Measurements from ENCODE around the gene SDHC.

SDHC gene

DNA sequence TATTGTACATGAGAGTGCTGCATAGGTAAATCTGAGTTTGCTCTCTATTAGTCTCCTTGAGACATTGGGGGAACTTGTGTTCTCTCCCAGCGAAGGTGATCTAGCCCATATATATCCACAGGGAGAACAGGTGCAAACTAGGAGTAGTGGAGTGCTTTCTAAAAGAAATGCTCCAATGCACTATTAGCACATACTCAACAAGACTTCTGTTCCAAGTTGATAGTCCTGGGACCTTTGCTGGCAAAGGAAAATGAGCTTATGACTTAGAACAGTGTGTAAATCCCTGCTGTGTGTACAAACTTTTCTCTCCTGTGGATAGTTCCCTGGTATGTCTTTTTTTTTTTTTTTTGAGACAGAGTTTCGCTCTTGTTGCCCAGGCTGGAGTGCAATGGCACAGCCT lies 28.0 kb downstream of the SDHC start:
- Histone ChIP-seq H3K4me1 (ENCODE audit: insufficient read depth, poor library complexity, severe bottlenecking) (no peaks in the 10 kb centered on the region), H3K4me3 (ENCODE audit: severe bottlenecking) (no peak overlapping the region), H3K27ac (ENCODE audit: poor library complexity, severe bottlenecking) (no peak overlapping the region), H3K9me3 (ENCODE audit: severe bottlenecking) (no peaks in the 10 kb centered on the region), H3K27me3 (ENCODE audit: insufficient read depth, poor library complexity, severe bottlenecking) (no peaks in the 10 kb centered on the region), H3K36me3 (ENCODE audit: low read depth) (peaks cover 75% of the 10 kb centered on the region)
- no peak for ATAC-seq (ENCODE audit: low read depth)
- DNase-seq (ENCODE audit: low spot score): no peak
- TF ChIP-seq, protein P1, sequence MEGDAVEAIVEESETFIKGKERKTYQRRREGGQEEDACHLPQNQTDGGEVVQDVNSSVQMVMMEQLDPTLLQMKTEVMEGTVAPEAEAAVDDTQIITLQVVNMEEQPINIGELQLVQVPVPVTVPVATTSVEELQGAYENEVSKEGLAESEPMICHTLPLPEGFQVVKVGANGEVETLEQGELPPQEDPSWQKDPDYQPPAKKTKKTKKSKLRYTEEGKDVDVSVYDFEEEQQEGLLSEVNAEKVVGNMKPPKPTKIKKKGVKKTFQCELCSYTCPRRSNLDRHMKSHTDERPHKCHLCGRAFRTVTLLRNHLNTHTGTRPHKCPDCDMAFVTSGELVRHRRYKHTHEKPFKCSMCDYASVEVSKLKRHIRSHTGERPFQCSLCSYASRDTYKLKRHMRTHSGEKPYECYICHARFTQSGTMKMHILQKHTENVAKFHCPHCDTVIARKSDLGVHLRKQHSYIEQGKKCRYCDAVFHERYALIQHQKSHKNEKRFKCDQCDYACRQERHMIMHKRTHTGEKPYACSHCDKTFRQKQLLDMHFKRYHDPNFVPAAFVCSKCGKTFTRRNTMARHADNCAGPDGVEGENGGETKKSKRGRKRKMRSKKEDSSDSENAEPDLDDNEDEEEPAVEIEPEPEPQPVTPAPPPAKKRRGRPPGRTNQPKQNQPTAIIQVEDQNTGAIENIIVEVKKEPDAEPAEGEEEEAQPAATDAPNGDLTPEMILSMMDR (IDR thresholded peaks at IDR 0.05; ENCODE audit: poor library complexity, severe bottlenecking): no peak

DNA sequence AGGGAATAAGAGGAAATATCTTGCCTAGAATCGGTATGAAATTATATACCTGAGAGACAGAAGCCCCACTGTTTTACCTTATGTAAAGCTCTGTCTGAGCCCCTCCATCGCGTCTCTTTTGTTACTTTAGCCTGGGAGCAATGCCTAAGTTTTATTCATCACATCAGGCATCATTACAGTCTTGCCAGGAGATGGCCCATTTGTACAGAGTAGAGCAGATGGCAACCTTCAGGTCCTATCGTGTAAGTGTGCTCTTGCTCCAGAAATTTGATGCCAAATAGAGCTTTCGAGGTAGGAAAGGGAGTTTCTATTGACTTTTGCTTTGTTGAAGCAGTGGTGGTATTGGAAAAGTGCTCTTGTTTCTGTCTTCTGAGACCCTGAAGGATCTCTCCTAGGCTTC lies 28.6 kb downstream of the SDHC start:
- Histone ChIP-seq H3K4me1 (ENCODE audit: insufficient read depth, poor library complexity, severe bottlenecking) (no peaks in the 10 kb centered on the region), H3K27ac (ENCODE audit: poor library complexity, severe bottlenecking) (no peak overlapping the region), H3K36me3 (ENCODE audit: low read depth) (peaks cover 69% of the 10 kb centered on the region), H3K4me3 (ENCODE audit: severe bottlenecking) (no peak overlapping the region), H3K27me3 (ENCODE audit: insufficient read depth, poor library complexity, severe bottlenecking) (no peaks in the 10 kb centered on the region), H3K9me3 (ENCODE audit: severe bottlenecking) (no peaks in the 10 kb centered on the region)
- TF ChIP-seq, protein P1 (IDR thresholded peaks at IDR 0.05; ENCODE audit: poor library complexity, severe bottlenecking): no peak
- DNase-seq (ENCODE audit: low spot score) (no peak), ATAC-seq (ENCODE audit: low read depth) (no peak)

GRCh38 chr1:161350671-161351070 lies 36.5 kb downstream of the SDHC start:
- DNase-seq (ENCODE audit: low spot score) (no peak), ATAC-seq (ENCODE audit: low read depth) (no peak)
- Histone ChIP-seq H3K36me3 (ENCODE audit: low read depth) (peaks cover 27% of the 10 kb centered on the region), H3K9me3 (ENCODE audit: severe bottlenecking) (no peaks in the 10 kb centered on the region), H3K4me1 (ENCODE audit: insufficient read depth, poor library complexity, severe bottlenecking) (no peaks in the 10 kb centered on the region), H3K27me3 (ENCODE audit: insufficient read depth, poor library complexity, severe bottlenecking) (no peaks in the 10 kb centered on the region), H3K4me3 (ENCODE audit: severe bottlenecking) (no peak overlapping the region), H3K27ac (ENCODE audit: poor library complexity, severe bottlenecking) (no peak overlapping the region)
- TF ChIP-seq, protein P1 (IDR thresholded peaks at IDR 0.05; ENCODE audit: poor library complexity, severe bottlenecking): no peak

DNA sequence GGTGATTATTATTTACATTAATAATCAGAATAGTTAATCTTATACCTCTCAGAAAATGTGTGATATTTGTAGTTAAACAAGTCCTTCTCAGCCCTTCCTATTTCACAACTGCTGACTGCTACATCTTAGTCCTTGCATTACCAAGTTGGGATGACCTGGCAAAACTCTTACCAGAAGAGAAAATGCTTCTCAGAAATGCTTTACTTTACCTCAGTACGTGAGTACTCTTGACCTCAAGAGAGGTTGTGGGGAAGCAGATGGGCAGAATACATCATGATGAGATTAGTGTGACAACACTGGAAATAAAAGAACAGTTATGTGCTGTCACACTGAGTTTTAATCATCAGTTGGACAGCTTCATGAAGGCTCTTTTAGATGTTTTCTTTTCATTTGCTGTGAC lies 37.3 kb downstream of the SDHC start:
- TF ChIP-seq, protein P1 (IDR thresholded peaks at IDR 0.05; ENCODE audit: poor library complexity, severe bottlenecking): no peak
- Histone ChIP-seq H3K27me3 (ENCODE audit: insufficient read depth, poor library complexity, severe bottlenecking) (no peaks in the 10 kb centered on the region), H3K36me3 (ENCODE audit: low read depth) (peaks cover 26% of the 10 kb centered on the region), H3K27ac (ENCODE audit: poor library complexity, severe bottlenecking) (no peak overlapping the region), H3K4me3 (ENCODE audit: severe bottlenecking) (no peak overlapping the region), H3K4me1 (ENCODE audit: insufficient read depth, poor library complexity, severe bottlenecking) (no peaks in the 10 kb centered on the region), H3K9me3 (ENCODE audit: severe bottlenecking) (no peaks in the 10 kb centered on the region)
- no peak for DNase-seq (ENCODE audit: low spot score)
- ATAC-seq (ENCODE audit: low read depth): no peak

DNA sequence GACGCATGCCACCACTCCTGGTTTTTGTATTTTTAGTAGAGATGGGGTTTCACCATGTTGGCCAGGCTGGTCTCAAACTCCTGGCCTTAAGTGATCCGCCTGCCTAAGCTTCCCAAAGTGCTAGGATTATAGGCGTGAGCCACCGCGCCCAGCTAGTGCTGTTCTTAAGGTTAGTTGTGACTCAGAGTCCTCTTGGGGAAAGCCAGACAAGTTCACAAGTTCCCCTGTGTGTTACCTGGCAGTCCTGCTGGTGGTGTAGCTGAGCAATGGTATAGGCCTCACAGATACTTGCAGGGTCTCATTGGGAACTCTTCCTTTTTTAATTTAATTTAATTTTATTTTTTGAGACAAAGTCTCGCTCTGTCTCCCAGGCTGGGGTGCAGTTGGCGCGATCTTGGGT lies 42.9 kb downstream of the SDHC start:
- ATAC-seq (ENCODE audit: low read depth) (no peak), DNase-seq (ENCODE audit: low spot score) (no peak)
- Histone ChIP-seq H3K36me3 (ENCODE audit: low read depth) (peaks cover 36% of the 10 kb centered on the region), H3K27me3 (ENCODE audit: insufficient read depth, poor library complexity, severe bottlenecking) (no peaks in the 10 kb centered on the region), H3K27ac (ENCODE audit: poor library complexity, severe bottlenecking) (no peak overlapping the region), H3K4me3 (ENCODE audit: severe bottlenecking) (no peak overlapping the region), H3K4me1 (ENCODE audit: insufficient read depth, poor library complexity, severe bottlenecking) (no peaks in the 10 kb centered on the region), H3K9me3 (ENCODE audit: severe bottlenecking) (no peaks in the 10 kb centered on the region)
- TF ChIP-seq, protein P1 (IDR thresholded peaks at IDR 0.05; ENCODE audit: poor library complexity, severe bottlenecking): no peak

Data from RWPE2 (cell line).